A673 (cell line): ENCODE data around the gene HHEX. TPM values are rescaled to one million over a fixed set of nuclear protein-coding genes. Genes with fewer than 3 reads are reported as not detected.

ENCODE experiments used
- BruUV-seq: library from RNA; stranded (reverse); fragments of 400-500 nt; replicated peaks from 2 replicates; lab custom pipeline; 2021; lab: Mats Ljungman, UMichigan
- CTCF ChIA-PET: fragments of 300-600 bp; sonication (Branson Sonifier 250); formaldehyde crosslinking; loops from one replicate; lab custom pipeline; 2022; ENCODE audit warnings: antibody characterized with exemption; lab: Charles Lee
- POLR2A ChIA-PET: fragments of 300-600 bp; sonication (Branson Sonifier 250); formaldehyde crosslinking; loops from one replicate; lab custom pipeline; 2022; ENCODE audit warnings: antibody characterized with exemption; ENCODE audit not compliant: low non-redundant PET; lab: Charles Lee
- DNase-seq: peaks from one replicate; pipeline ENCODE4 v3.0.0-alpha.2; 2015; ENCODE audit warnings: low spot score
- H3K27ac ChIP-seq: fragments of 200-600 bp; sonication (generic); 2 replicates; pipeline ENCODE4 v1.5.1; 2016; ENCODE audit warnings: mixed run types, low read depth, mild to moderate bottlenecking, mixed read lengths, antibody characterized with exemption, low read length; ENCODE audit not compliant: poor library complexity, severe bottlenecking
- H3K27me3 ChIP-seq: fragments of 200-600 bp; sonication (generic); replicated peaks from 2 replicates; pipeline ENCODE4 v1.6.1; 2017; ENCODE audit warnings: mixed run types, low read depth, mild to moderate bottlenecking, mixed read lengths, antibody characterized with exemption, low read length; ENCODE audit not compliant: insufficient read depth, poor library complexity
- H3K36me3 ChIP-seq: fragments of 200-600 bp; sonication (generic); 2 replicates; pipeline ENCODE4 v1.6.1; 2016; ENCODE audit warnings: mixed run types, mild to moderate bottlenecking, mixed read lengths, antibody characterized with exemption, low read length; ENCODE audit not compliant: insufficient read depth, poor library complexity, severe bottlenecking
- H3K4me1 ChIP-seq: fragments of 200-600 bp; sonication (generic); 2 replicates; pipeline ENCODE4 v1.6.1; 2017; ENCODE audit warnings: mixed run types, mild to moderate bottlenecking, mixed read lengths, antibody characterized with exemption, low read length; ENCODE audit not compliant: insufficient read depth, poor library complexity, severe bottlenecking
- H3K4me3 ChIP-seq: fragments of 200-600 bp; sonication (generic); 2 replicates; pipeline ENCODE4 v1.5.1; 2016; ENCODE audit warnings: low read depth, mixed run types, mild to moderate bottlenecking, mixed read lengths, low read length; ENCODE audit not compliant: poor library complexity, severe bottlenecking
- H3K9me3 ChIP-seq: fragments of 200-600 bp; sonication (generic); 2 replicates; pipeline ENCODE4 v1.6.1; 2016; ENCODE audit warnings: mixed run types, low read depth, mild to moderate bottlenecking, mixed read lengths, antibody characterized with exemption, low read length; ENCODE audit not compliant: poor library complexity, severe bottlenecking
- EZH2 ChIP-seq: fragments of 200-600 bp; sonication (generic); IDR thresholded peaks from 2 replicates; pipeline ENCODE4 v1.6.1; 2017; ENCODE audit warnings: borderline replicate concordance, low read depth, mild to moderate bottlenecking, mixed read lengths, antibody characterized with exemption, low read length; ENCODE audit not compliant: poor library complexity, severe bottlenecking
- intact Hi-C: fragments of 100-400 bp; cut with micrococcal nuclease; formaldehyde crosslinking; loops from one replicate; pipeline ENCODE4 v1.10.0; 2022; ENCODE audit not compliant: unreplicated experiment
- total RNA-seq: library from RNA; stranded (reverse); gene quantifications from 2 replicates; pipeline ENCODE4 v1.2.3, GENCODE V29; 2021
- TF ChIP-seq, protein P1 (sequence below): fragments of 300-800, 200-600 bp; sonication (generic); conservative IDR thresholded peaks from 2 replicates; pipeline ENCODE4 v1.5.1; 2017; ENCODE audit warnings: low read depth, mild to moderate bottlenecking, antibody characterized with exemption, low read length, moderate library complexity, mixed read lengths

Gene HHEX
- total RNA-seq, 1 experiment from 2014 or later, result 8.4 TPM

DNA sequence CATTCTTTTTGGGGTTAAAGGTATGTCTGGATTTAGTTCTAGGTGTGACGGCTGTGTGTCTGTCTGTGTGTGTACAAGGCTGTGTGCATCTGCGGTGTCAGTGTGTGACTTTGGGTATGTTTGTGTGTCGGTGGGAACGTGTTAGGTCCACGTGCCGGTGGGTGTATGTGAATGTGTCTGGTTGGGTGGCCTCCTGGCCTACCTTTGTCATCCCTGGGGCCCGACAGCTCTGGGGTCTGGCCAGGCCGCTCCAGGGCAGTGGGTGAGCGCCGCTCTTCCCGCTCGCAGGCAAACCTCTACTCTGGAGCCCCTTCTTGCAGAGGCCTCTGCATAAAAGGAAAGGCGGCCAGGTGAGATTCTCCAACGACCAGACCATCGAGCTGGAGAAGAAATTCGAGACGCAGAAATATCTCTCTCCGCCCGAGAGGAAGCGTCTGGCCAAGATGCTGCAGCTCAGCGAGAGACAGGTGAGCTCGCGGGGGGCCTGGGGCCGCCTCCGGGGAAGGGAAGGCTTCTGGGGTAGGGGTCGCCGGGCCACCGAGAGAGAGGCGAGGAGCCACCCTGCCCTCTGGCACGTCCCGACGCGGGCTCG lies 2.4 kb downstream of the HHEX start:
- Histone ChIP-seq H3K27me3 (no peaks in the 10 kb centered on the region), H3K36me3 (peaks cover 4% of the 10 kb centered on the region), H3K27ac (no peak overlapping the region), H3K4me1 (peaks cover 7% of the 10 kb centered on the region), H3K4me3 (no peak overlapping the region), H3K9me3 (no peaks in the 10 kb centered on the region)
- intact Hi-C loops, result no loop called here
- TF ChIP-seq EZH2, result no peak
- TF ChIP-seq, protein P1, sequence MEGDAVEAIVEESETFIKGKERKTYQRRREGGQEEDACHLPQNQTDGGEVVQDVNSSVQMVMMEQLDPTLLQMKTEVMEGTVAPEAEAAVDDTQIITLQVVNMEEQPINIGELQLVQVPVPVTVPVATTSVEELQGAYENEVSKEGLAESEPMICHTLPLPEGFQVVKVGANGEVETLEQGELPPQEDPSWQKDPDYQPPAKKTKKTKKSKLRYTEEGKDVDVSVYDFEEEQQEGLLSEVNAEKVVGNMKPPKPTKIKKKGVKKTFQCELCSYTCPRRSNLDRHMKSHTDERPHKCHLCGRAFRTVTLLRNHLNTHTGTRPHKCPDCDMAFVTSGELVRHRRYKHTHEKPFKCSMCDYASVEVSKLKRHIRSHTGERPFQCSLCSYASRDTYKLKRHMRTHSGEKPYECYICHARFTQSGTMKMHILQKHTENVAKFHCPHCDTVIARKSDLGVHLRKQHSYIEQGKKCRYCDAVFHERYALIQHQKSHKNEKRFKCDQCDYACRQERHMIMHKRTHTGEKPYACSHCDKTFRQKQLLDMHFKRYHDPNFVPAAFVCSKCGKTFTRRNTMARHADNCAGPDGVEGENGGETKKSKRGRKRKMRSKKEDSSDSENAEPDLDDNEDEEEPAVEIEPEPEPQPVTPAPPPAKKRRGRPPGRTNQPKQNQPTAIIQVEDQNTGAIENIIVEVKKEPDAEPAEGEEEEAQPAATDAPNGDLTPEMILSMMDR, result no peak
- ChIA-PET CTCF (no interaction called here), POLR2A (no interaction called here)
- no peak for DNase-seq
- BruUV-seq, result no TSS peak

DNA sequence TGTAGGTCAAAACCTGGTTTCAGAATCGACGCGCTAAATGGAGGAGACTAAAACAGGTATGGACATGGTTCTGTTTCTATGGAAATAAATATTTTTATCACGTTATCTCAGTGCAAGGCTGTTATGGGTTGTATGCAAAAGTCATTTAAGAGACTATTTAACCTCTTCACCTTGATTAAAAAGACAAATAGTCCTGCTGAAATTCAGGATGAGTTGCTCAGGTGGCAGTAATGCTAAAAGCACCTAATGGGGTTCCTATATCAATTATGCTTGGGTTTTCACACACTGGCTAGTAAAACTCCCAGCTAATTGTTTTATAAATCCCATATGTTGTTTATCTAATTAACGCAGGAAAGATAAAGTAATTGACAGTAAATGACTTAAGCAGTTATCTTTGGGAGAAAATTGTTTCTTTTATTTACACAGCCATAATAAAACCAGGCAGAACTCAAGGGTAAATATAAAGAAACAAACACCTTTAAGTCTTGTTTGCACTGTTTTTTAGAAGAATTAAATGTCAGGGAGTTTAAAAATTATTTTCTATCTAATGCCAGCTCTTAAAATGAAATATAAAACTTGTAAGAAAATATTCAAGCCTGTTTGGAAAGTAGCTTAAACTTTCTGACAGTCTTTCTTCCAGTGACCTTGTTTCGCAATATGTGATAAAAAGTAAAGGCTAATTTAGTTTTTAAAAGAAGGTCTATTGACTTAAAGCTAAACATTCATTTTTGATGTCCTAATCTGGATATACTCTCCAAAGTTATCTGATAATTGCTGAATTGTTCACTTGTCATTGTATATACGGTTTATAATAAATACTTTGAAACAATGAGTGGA lies 3.2 kb downstream of the HHEX start:
- Histone ChIP-seq H3K27me3 (no peaks in the 10 kb centered on the region), H3K36me3 (peaks cover 4% of the 10 kb centered on the region), H3K4me1 (peaks cover 7% of the 10 kb centered on the region), H3K9me3 (no peaks in the 10 kb centered on the region), H3K27ac (no peak overlapping the region), H3K4me3 (no peak overlapping the region)
- no peak for DNase-seq
- no TSS peak for BruUV-seq
- ChIA-PET POLR2A (no interaction called here), CTCF (no interaction called here)
- intact Hi-C loops, result no loop called here
- TF ChIP-seq EZH2, result no peak
- TF ChIP-seq, protein P1, result no peak

DNA sequence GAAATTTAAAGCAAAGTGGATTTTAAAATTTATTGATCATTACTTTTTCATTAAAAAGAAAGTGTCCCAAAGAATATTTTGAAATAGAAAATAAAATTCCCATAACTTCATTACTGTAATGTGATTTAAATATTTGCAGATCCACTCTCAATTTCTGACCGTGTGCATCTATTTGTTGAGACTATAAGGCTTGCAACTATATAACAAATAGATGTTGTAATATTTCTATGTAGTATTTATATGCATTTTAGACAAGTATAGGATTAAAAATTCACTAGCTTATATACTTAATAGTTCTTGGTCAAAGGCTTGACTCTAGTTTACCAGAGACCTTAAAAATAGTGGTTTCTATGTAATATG lies 3.8 kb downstream of the HHEX start:
- no peak for TF ChIP-seq EZH2
- TF ChIP-seq, protein P1, result no peak
- DNase-seq, result no peak
- intact Hi-C loops, result no loop called here
- Histone ChIP-seq H3K27me3 (no peaks in the 10 kb centered on the region), H3K4me3 (no peak overlapping the region), H3K36me3 (peaks cover 4% of the 10 kb centered on the region), H3K9me3 (no peaks in the 10 kb centered on the region), H3K27ac (no peak overlapping the region), H3K4me1 (peaks cover 7% of the 10 kb centered on the region)
- ChIA-PET CTCF (no interaction called here), POLR2A (no interaction called here)
- no TSS peak for BruUV-seq
